Panc1 (cell line): ENCODE data around the gene PPP1R7. TPM values are rescaled to one million over a fixed set of nuclear protein-coding genes. Genes with fewer than 3 reads are reported as not detected.

Source experiments
- ATAC-seq: fragments of 200-7000 bp; cut with Tn5 transposase; 2 replicates; pipeline ENCODE4 v1.9.1; 2020; ENCODE audit warnings: mild to moderate bottlenecking, moderate library complexity
- BruUV-seq: library from RNA; stranded (reverse); fragments of 400-500 nt; replicated peaks from 2 replicates; lab custom pipeline; 2021; lab: Mats Ljungman, UMichigan
- CTCF ChIA-PET: fragments of 300-600 bp; sonication (Branson Sonifier 250); formaldehyde crosslinking; loops from one replicate; lab custom pipeline; 2022; ENCODE audit warnings: antibody characterized with exemption; lab: Charles Lee
- POLR2A ChIA-PET: fragments of 300-600 bp; sonication (Branson Sonifier 250); formaldehyde crosslinking; loops from one replicate; lab custom pipeline; 2022; ENCODE audit warnings: antibody characterized with exemption; lab: Charles Lee
- DNase-seq: peaks from one replicate; pipeline ENCODE4 v3.0.0-alpha.2; 2010; ENCODE audit warnings: low read depth, low spot score
- H3K27ac ChIP-seq: 2 replicates; pipeline ENCODE4 v1.5.1; 2011; ENCODE audit warnings: mild to moderate bottlenecking, low read length, inconsistent platforms
- H3K27me3 ChIP-seq: fragments of 200-500 bp; sonication (Bioruptor generic); 2 replicates; pipeline ENCODE4 v1.6.0; 2014; ENCODE audit warnings: low read length, inconsistent platforms; ENCODE audit not compliant: control insufficient read depth, insufficient read depth
- H3K36me3 ChIP-seq: fragments of 200-500 bp; sonication (Bioruptor generic); 2 replicates; pipeline ENCODE4 v1.5.1; 2014; ENCODE audit warnings: inconsistent platforms, mild to moderate bottlenecking, low read length, moderate library complexity; ENCODE audit not compliant: control insufficient read depth, insufficient read depth
- H3K4me1 ChIP-seq: 2 replicates; pipeline ENCODE4 v1.5.1; 2011; ENCODE audit warnings: inconsistent platforms, mild to moderate bottlenecking, low read length, moderate library complexity; ENCODE audit not compliant: control insufficient read depth, insufficient read depth
- H3K4me3 ChIP-seq, 2 experiments: 2 replicates each; pipeline ENCODE4 v1.5.1; 2011 to 2012; ENCODE audit warnings: low read depth in 2 of 2, low read length in 2 of 2, mild to moderate bottlenecking in 2 of 2, inconsistent platforms in 1 of 2, moderate library complexity in 1 of 2
- H3K9me3 ChIP-seq: fragments of 200-500 bp; sonication (Bioruptor generic); 2 replicates; pipeline ENCODE4 v1.5.1; 2014; ENCODE audit warnings: low read depth, mild to moderate bottlenecking, inconsistent platforms, low read length, moderate library complexity; ENCODE audit not compliant: control insufficient read depth, insufficient read depth
- CTCF ChIP-seq: fragments of 450-650 bp; IDR thresholded peaks from 2 replicates; pipeline ENCODE4 v1.5.1; 2017; ENCODE audit warnings: mild to moderate bottlenecking
- POLR2AphosphoS5 ChIP-seq: IDR thresholded peaks from 2 replicates; pipeline ENCODE4 v1.6.1; 2012; ENCODE audit warnings: mild to moderate bottlenecking, low read depth, low read length, moderate library complexity
- REST ChIP-seq, 2 experiments: IDR thresholded peaks; 2 replicates each; pipeline ENCODE4 v1.6.1; 2011 to 2012; ENCODE audit warnings: low read depth in 2 of 2, control low read depth in 1 of 2, low read length in 1 of 2, mild to moderate bottlenecking in 1 of 2, moderate library complexity in 1 of 2; ENCODE audit not compliant: insufficient read depth in 1 of 2
- SIN3A ChIP-seq: IDR thresholded peaks from 2 replicates; pipeline ENCODE4 v1.6.1; 2012; ENCODE audit warnings: low read depth, mild to moderate bottlenecking, low read length, moderate library complexity, borderline replicate concordance; ENCODE audit not compliant: insufficient read depth
- TCF7L2 ChIP-seq: IDR thresholded peaks from 2 replicates; pipeline ENCODE4 v1.6.1; 2011; ENCODE audit warnings: mild to moderate bottlenecking, low read depth, low read length, inconsistent platforms
- in situ Hi-C: cut with HindIII; loops from 2 replicates; pipeline ENCODE4 v1.10.0; 2016; ENCODE audit warnings: low sequenced_read_pairs, low pct_unique_long_range_greater_than_20kb
- intact Hi-C: fragments of 100-400 bp; cut with micrococcal nuclease; formaldehyde crosslinking; loops from one replicate; pipeline ENCODE4 v1.10.0; 2022; ENCODE audit not compliant: unreplicated experiment
- total RNA-seq: library from RNA; stranded (reverse); gene quantifications from one replicate; pipeline ENCODE4 v1.2.1, GENCODE V29; 2021; ENCODE audit not compliant: unreplicated experiment

Gene PPP1R7
- total RNA-seq, 1 experiment from 2014 or later = 64.2 TPM

- ChIA-PET CTCF (interaction anchor here (0.7 kb wide), 1 partner anchor 312 kb away, joined by 3 read pairs; no protein-coding TSS in a partner anchor), POLR2A (no interaction called here)
- ATAC-seq (no peak), DNase-seq (no peak)
- intact Hi-C loops (no loop called here), in situ Hi-C loops (no loop called here)
- Histone ChIP-seq H3K9me3 (no peaks in the 10 kb centered on the region), H3K4me3 (no peak overlapping the region), H3K27ac (no peak overlapping the region), H3K36me3 (0 out of 2 replicates have a peak, but pooled peaks cover 2% of the 10 kb centered on the region), H3K4me1 (peaks cover 15% of the 10 kb centered on the region), H3K27me3 (no peaks in the 10 kb centered on the region)
- TF ChIP-seq REST (IDR thresholded peaks at IDR 0.05; ENCODE audit: insufficient read depth in 1 of 2, low read depth in 2 of 2, low read length in 1 of 2) (no peak), POLR2AphosphoS5 (0 out of 2 replicates have a peak, but pooled peaks have one; percentile 21)
- no TSS peak for BruUV-seq
Measured at GRCh38 chr2:241225983-241226382, 75.7 kb downstream of the PPP1R7 start.

- Histone ChIP-seq H3K9me3 (no peaks in the 10 kb centered on the region), H3K36me3 (peaks cover 4% of the 10 kb centered on the region; the same call in 1 of the 2 replicates), H3K27ac (no peak overlapping the region), H3K4me3 (no peak overlapping the region), H3K4me1 (peaks cover 15% of the 10 kb centered on the region), H3K27me3 (no peaks in the 10 kb centered on the region)
- CTCF ChIA-PET = no interaction called here
- no peak for DNase-seq
- in situ Hi-C loops (no loop called here), intact Hi-C loops (no loop called here)
- BruUV-seq = no TSS peak
- TF ChIP-seq REST (IDR thresholded peaks at IDR 0.05; ENCODE audit: insufficient read depth in 1 of 2, low read depth in 2 of 2, low read length in 1 of 2) (no peak), CTCF (no peak), SIN3A (no peak), TCF7L2 (no peak), POLR2AphosphoS5 (no peak)
- POLR2A ChIA-PET = interaction anchor here (0.5 kb wide), 1 partner anchor 430 kb away, joined by 4 read pairs; no protein-coding TSS in a partner anchor
- no peak for ATAC-seq
Measured at GRCh38 chr2:241226723-241227572, 76.7 kb downstream of the PPP1R7 start.
